Activated T-cell treated with anti-CD3 and anti-CD28 coated beads, Interleukin-2, amount 50 U/mL, for 24 hours (primary cell): ENCODE measurements around the gene PXMP4.
"Not testable (repeated sequence)": the region's sequence is repeated elsewhere in the genome, so short reads cannot be mapped to it uniquely, and the experiment has no call there.

Experiments
- DNase-seq: peaks from one replicate; pipeline ENCODE4 v3.0.0-alpha.2; 2020
- H3K27ac Mint-ChIP-seq: 2 replicates; pipeline ENCODE4 v1.8.0; 2020; ENCODE audit warnings: mild to moderate bottlenecking, mixed read lengths
- H3K27me3 Mint-ChIP-seq: 2 replicates; pipeline ENCODE4 v1.8.0; 2020; ENCODE audit warnings: mixed read lengths
- H3K36me3 Mint-ChIP-seq: 2 replicates; pipeline ENCODE4 v1.8.0; 2020; ENCODE audit warnings: low read depth, mixed read lengths
- H3K4me1 Mint-ChIP-seq: 2 replicates; pipeline ENCODE4 v1.8.0; 2020; ENCODE audit warnings: low read depth, mixed read lengths
- H3K4me3 Mint-ChIP-seq: 2 replicates; pipeline ENCODE4 v1.8.0; 2020; ENCODE audit warnings: mild to moderate bottlenecking, moderate library complexity, mixed read lengths
- H3K9me3 Mint-ChIP-seq: 2 replicates; pipeline ENCODE4 v1.8.0; 2020; ENCODE audit warnings: mixed read lengths

The PXMP4 gene

GRCh38 chr20:33701629-33702450 lies 18.3 kb downstream of the PXMP4 start:
- Mint-ChIP-seq H3K9me3 (no peaks in the 10 kb centered on the region), H3K4me3 (no peak overlapping the region), H3K27ac (no peak overlapping the region), H3K36me3 (peaks cover 8% of the 10 kb centered on the region), H3K27me3 (no peaks in the 10 kb centered on the region), H3K4me1 (no peaks in the 10 kb centered on the region)
- no peak for DNase-seq

DNA sequence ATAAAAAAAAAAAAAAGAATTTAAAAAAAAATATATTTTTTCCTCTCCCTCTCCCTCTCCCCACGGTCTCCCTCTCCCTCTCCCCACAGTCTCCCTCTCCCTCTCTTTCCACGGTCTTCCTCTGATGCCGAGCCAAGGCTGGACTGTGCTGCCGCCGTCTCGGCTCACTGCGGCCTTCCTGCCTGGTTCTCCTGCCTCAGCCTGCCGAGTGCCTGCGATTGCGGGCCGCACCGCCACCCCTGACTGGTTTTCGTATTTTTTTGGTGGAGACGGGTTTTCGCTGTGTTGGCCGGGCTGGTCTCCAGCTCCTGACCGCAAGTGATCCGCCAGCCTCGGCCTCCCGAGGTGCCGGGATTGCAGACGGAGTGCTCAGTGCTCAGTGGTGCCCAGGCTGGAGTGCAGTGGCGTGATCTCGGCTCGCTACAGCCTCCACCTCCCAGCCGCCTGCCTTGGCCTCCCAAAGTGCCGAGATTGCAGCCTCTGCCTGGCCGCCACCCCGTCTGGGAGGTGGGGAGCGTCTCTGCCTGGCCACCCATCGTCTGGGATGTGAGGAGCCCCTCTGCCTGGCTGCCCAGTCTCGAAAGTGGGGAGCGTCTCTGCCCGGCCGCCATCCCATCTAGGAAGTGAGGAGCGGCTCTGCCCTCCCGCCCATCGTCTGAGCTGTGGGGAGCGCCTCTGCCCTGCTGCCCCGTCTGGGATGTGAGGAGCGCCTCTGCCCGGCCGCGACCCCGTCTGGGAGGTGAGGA lies 19.2 kb downstream of the PXMP4 start:
- H3K36me3 Mint-ChIP-seq, H3K4me3 Mint-ChIP-seq, H3K27ac Mint-ChIP-seq, H3K27me3 Mint-ChIP-seq, H3K9me3 Mint-ChIP-seq, H3K4me1 Mint-ChIP-seq, DNase-seq: not testable (repeated sequence)

DNA sequence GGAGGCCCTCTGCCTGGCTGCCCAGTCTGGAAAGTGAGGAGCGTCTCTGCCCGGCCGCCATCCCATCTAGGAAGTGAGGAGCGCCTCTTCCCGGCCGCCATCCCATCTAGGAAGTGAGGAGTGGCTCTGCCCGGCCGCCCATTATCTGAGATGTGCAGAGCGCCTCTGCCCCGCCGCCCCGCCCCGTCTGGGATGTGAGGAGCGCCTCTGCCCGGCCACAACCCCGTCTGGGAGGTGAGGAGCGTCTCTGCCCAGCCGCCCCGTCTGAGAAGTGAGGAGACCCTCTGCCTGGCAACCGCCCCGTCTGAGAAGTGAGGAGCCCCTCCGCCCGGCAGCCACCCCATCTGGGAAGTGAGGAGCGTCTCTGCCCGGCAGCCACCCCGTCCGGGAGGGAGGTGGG lies 21.1 kb downstream of the PXMP4 start:
- H3K36me3 Mint-ChIP-seq, H3K27me3 Mint-ChIP-seq, H3K4me3 Mint-ChIP-seq, DNase-seq, H3K27ac Mint-ChIP-seq, H3K4me1 Mint-ChIP-seq, H3K9me3 Mint-ChIP-seq: not testable (repeated sequence)

- Mint-ChIP-seq H3K4me1 (no peaks in the 10 kb centered on the region), H3K9me3 (no peaks in the 10 kb centered on the region), H3K4me3 (no peak overlapping the region), H3K36me3 (peaks cover 3% of the 10 kb centered on the region), H3K27ac (no peak overlapping the region), H3K27me3 (no peaks in the 10 kb centered on the region)
- DNase-seq: no peak
Measured at GRCh38 chr20:33697129-33697528, 23.0 kb downstream of the PXMP4 start.

DNA sequence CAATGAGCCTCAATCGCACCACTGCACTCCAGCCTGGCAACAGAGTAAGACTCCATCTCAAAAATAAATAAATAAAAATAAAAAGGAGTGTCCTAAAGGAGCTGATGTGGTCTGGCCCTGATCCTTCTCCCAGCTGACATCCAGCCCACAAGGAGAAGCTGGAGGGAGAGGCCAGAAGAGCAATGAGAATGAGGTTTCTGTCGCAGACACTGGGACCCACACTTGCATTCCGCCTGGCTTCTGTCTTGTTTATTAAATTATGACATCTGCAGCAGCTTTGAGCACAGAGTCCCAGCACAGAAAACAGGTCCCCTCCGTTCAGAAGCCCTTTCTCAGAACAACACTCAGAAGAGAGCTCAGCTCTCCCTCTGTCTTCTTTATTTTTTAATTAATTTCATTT lies 23.7 kb downstream of the PXMP4 start:
- DNase-seq: no peak
- no peaks in the 10 kb centered on the region for H3K27me3 Mint-ChIP-seq
- no peaks in the 10 kb centered on the region for H3K9me3 Mint-ChIP-seq
- H3K4me3 Mint-ChIP-seq: no peak overlapping the region
- no peak overlapping the region for H3K27ac Mint-ChIP-seq
- no peaks in the 10 kb centered on the region for H3K36me3 Mint-ChIP-seq
- peaks cover under 1% of the 10 kb centered on the region for H3K4me1 Mint-ChIP-seq

- H3K4me3 Mint-ChIP-seq: no peak overlapping the region
- peak overlapping the region; percentile 8 for H3K27ac Mint-ChIP-seq
- H3K4me1 Mint-ChIP-seq: peaks cover 13% of the 10 kb centered on the region
- no peaks in the 10 kb centered on the region for H3K9me3 Mint-ChIP-seq
- no peaks in the 10 kb centered on the region for H3K36me3 Mint-ChIP-seq
- no peak for DNase-seq
- no peaks in the 10 kb centered on the region for H3K27me3 Mint-ChIP-seq
Measured at GRCh38 chr20:33694639-33695012, 25.5 kb downstream of the PXMP4 start.

DNA sequence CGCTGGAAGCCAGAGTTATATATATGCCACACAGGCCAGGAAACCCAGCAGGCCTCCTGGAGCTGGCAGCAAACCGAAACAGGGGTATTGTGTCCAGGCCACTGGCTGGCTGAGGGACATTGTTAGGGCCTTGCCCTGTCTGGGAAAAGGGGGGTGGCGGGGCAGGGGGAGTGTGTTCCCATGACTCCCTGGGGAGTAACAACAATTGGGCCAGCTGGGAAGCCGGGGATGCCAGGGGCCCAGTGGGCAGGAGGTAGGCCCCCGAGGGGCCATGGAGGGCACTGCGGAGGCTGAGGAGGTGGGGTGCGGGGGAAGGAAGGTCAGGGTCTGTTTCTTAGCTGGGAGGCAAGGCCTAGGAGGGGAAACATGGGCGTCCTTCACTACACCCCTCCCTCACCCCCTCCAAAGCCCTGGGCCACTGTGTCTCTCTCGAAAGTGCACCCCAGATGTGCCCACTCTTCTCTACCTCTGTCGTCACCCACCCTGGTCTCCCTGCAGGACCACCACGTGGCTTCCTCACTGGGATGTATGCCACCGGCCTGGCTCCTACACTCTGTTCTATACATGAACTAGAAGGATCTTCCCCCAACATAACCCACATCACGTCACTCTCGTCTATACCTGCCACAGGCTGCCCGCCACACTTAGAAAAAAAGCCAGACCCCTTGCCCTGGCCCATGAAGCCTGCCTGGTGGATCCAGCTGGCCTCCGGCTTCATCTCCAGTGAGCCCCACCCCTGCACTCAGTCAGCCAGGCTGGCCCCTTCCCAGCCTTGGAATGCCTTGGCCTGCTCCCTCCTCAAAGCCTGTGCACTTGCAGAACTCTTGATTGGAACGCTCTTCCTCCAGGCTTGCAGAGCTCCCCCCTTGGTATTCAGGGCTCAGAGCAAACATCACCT lies 26.1 kb downstream of the PXMP4 start:
- peaks cover 19% of the 10 kb centered on the region for H3K4me1 Mint-ChIP-seq
- H3K36me3 Mint-ChIP-seq: no peaks in the 10 kb centered on the region
- no peak for DNase-seq
- H3K4me3 Mint-ChIP-seq: no peak overlapping the region
- no peaks in the 10 kb centered on the region for H3K9me3 Mint-ChIP-seq
- H3K27ac Mint-ChIP-seq: peak overlapping the region; percentile 8
- no peaks in the 10 kb centered on the region for H3K27me3 Mint-ChIP-seq

DNA sequence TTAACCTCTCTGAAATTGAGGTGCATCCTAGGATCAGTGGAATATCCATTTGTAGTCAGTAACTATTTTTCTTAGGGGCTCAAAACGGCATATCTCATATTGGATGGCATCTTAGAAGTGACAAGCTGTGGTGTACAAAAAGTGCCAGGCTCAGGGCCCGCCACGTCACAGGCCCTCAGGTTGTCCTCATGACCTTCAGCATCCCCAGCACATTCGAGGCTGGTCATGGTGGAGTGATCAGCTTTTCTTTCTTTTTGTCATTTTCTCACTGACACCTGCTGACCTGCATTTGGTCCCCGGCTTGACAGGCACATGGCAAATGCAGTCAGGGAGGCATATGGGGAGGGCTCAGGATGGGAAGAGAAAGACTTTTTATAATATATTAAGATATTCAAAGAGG lies 26.8 kb downstream of the PXMP4 start:
- no peak overlapping the region for H3K4me3 Mint-ChIP-seq
- no peaks in the 10 kb centered on the region for H3K27me3 Mint-ChIP-seq
- no peaks in the 10 kb centered on the region for H3K9me3 Mint-ChIP-seq
- no peak overlapping the region for H3K27ac Mint-ChIP-seq
- no peaks in the 10 kb centered on the region for H3K36me3 Mint-ChIP-seq
- H3K4me1 Mint-ChIP-seq: peaks cover 26% of the 10 kb centered on the region
- no peak for DNase-seq

DNA sequence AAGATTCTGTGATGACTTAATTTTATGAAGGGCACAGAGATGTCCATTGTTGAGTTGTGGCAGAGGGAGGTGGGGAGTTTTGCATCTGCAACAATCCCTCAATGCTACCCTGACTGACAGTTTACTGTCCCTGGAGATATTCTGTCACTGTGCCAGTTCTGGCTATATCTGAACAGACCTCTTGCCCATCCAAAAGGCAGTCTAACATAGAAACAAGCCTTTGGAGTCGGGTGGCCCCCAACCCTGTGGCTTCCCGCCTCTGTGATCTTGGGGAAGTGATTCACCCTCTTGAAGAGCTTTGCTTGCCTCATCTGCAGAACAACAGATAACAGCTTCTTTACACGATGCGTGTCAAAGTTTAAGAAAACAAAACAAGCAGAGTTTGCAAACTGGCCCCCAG lies 30.1 kb downstream of the PXMP4 start:
- Mint-ChIP-seq H3K36me3 (peaks cover 7% of the 10 kb centered on the region), H3K27me3 (no peaks in the 10 kb centered on the region), H3K27ac (peak overlapping the region; percentile 85), H3K9me3 (no peaks in the 10 kb centered on the region), H3K4me3 (peak overlapping the region; percentile 57), H3K4me1 (peaks cover 50% of the 10 kb centered on the region)
- DNase-seq: peak; percentile 61

GRCh38 chr20:33689493-33689892 lies 30.6 kb downstream of the PXMP4 start:
- Mint-ChIP-seq H3K27me3 (no peaks in the 10 kb centered on the region), H3K36me3 (peaks cover 11% of the 10 kb centered on the region), H3K4me3 (peak overlapping the region; percentile 57), H3K27ac (peak overlapping the region; percentile 85), H3K4me1 (peaks cover 55% of the 10 kb centered on the region), H3K9me3 (no peaks in the 10 kb centered on the region)
- no peak for DNase-seq

DNA sequence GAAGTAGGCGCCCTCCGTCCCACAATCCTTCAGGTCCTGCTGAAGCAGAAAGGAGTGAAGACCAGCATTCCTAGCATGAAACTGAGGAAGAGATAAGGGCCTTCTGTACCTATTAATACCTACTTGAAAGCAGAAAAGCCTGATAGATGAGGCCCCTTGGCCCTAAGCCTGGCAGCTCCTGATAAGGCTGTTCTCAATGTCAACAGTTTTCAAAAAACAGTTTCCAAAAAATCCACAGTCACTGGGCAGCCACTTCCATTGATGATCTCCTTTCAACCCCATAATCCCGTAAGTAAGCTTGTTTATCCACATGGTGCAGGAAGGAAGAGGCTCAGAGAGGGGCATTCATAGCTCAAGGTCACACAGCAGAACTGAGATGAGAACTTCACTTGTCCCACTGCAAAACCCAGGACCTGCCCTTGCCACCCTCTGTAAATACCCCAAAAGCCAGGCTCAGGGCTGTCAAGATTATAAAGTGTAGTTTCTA lies 31.1 kb downstream of the PXMP4 start:
- H3K4me3 Mint-ChIP-seq: no peak overlapping the region
- H3K36me3 Mint-ChIP-seq: peaks cover 16% of the 10 kb centered on the region
- DNase-seq: no peak
- no peaks in the 10 kb centered on the region for H3K9me3 Mint-ChIP-seq
- no peaks in the 10 kb centered on the region for H3K27me3 Mint-ChIP-seq
- H3K27ac Mint-ChIP-seq: no peak overlapping the region
- H3K4me1 Mint-ChIP-seq: peaks cover 60% of the 10 kb centered on the region

DNA sequence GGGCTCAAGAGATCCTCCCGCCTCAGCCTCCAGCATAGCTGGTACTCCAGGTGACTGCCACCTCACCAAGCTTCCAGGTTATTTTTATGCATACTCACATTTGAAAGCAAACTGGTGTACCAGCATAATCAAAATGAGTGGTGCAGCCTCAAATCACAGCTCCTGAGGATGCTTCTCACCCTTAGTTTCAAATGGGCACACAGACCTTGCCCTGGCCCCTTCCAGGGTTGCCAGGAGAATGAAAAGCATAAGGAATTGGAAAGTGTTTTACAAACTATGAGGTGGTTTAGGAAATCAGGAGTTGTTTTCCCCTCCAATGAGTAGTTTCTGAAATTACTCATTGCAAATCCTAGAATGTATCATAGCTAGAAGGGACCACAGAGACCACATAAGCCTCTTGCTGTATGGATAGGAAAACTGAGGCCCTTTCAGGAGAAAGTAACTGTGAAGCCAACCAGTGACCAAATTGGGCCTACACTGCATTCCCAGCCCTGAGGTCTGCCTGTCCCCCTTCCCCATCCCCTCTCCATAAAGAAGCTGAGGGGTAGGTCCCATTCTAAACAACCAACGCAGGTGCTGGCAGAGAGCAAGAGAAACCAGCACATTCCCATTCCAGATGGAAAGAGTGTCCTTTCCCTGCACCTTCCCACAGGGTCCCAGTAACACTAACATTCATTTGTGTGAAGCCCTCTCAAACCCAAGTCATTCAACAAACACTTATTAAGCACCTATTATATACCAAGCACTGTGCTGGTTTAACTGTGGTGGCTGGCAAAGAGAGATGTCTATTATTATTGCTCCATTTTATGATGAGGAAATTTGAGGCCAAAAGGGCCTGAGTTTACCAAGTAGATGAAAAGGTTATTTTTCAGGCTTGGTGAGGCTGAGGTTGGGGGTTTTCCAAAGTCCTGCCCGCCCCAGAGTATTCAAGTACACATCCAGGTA lies 31.8 kb downstream of the PXMP4 start:
- Mint-ChIP-seq H3K27me3 (no peaks in the 10 kb centered on the region), H3K4me3 (no peak overlapping the region), H3K27ac (peak overlapping the region; percentile 40), H3K36me3 (peaks cover 21% of the 10 kb centered on the region), H3K4me1 (peaks cover 60% of the 10 kb centered on the region), H3K9me3 (no peaks in the 10 kb centered on the region)
- DNase-seq: no peak

DNA sequence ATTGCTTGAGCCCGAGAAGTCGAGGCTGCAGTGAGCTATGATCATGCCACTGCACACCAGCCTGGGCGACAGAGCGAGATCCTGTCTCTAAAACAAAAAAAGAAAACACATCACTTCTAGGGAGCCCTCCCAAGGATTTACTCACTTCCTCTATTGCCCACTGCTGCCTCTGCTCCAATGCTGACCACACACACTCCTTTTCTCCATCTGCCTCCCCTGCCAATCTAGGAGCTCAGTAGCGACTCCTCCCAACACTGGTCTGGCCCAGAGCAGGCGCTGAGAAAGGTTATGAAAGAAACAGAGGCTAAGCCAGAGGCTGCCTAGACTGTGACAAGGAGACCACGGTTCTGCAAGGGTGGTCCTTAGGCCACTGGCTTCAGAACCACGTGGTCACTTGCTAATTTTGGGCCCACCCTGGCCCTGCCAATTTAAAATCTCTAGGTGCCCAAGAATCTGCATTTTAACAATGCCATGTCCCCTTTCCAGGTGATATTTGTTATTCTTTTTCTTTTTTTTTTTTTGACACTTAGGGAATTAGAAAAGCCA lies 32.7 kb downstream of the PXMP4 start:
- Mint-ChIP-seq H3K36me3 (peaks cover 29% of the 10 kb centered on the region), H3K27me3 (no peaks in the 10 kb centered on the region), H3K27ac (peak overlapping the region; percentile 44), H3K4me1 (peaks cover 66% of the 10 kb centered on the region), H3K4me3 (no peak overlapping the region), H3K9me3 (no peaks in the 10 kb centered on the region)
- DNase-seq: no peak
